ENCODE measurements around the gene PPT1. TPM values are rescaled to one million over a fixed set of nuclear protein-coding genes. Genes with fewer than 3 reads are reported as not detected.

The PPT1 gene
- total and polyA plus RNA-seq, 2 of the 13 experiments (the other 11 are each of a cell fraction or from before 2014, with no cell fraction given), result 129 TPM

DNA sequence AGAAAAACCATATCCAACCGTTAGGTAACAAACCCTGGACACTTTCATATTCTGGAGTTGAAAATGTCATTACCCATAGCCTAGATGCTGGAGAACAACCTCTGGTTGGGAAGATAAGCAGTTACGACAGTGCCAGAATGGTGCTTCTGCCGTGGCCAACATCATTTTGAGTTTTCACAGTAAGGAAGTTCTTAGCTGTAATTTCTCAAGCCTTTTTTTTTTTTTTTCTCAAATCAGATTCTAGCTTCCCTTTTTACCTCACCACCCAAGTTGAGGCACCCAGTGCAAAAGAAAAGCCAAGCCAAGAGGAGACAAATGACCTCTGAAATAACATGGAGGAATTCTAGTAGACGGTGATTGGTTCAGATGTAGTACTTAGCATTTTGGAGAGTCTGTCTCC lies 21.8 kb downstream of the PPT1 start:
- Histone ChIP-seq H3K4me1 (ENCODE audit: insufficient read depth, low read length) (no peaks in the 10 kb centered on the region), H2AFZ (ENCODE audit: low read length) (no peak overlapping the region), H3K27ac (ENCODE audit: extremely low read length, insufficient read depth, low read length) (no peak overlapping the region), H3K27me3 (ENCODE audit: control insufficient read depth in 1 of 2, insufficient read depth in 2 of 2, low read length in 2 of 2) (no peaks in the 10 kb centered on the region), H3K36me3 (replicated peaks in 1 of 2; ENCODE audit: control insufficient read depth in 1 of 2, insufficient read depth in 2 of 2, low read length in 2 of 2) (peaks cover 19 to 78% of the 10 kb centered on the region in 2 experiments), H3K4me3 (replicated peaks in 1 of 3; ENCODE audit: insufficient read depth in 1 of 3, low read depth in 2 of 3, low read length in 3 of 3) (no peak overlapping the region), H3K79me2 (ENCODE audit: insufficient read depth, low read length) (no peaks in the 10 kb centered on the region), H4K20me1 (ENCODE audit: insufficient read depth, low read length) (no peaks in the 10 kb centered on the region), H3K4me2 (ENCODE audit: low read depth, low read length) (no peak overlapping the region), H3K9me3 (ENCODE audit: low read length) (no peaks in the 10 kb centered on the region), H3K9ac (ENCODE audit: insufficient read depth, low read depth, low read length) (no peak overlapping the region)
- no TSS peak for BruUV-seq (replicated peaks)
- intact Hi-C loops (cut with micrococcal nuclease; ENCODE audit: unreplicated experiment), result no loop called here
- POLR2A ChIA-PET, result no interaction called here
- FAIRE-seq, result no peak
- TF ChIP-seq DR1 (CRISPR knock-in tag; IDR thresholded peaks at IDR 0.05) (no peak), MIER2 (CRISPR knock-in tag; IDR thresholded peaks at IDR 0.05) (no peak), HCFC1 (IDR thresholded peaks at IDR 0.05; ENCODE audit: low read depth, low read length) (no peak), CEBPB (IDR thresholded peaks at IDR 0.05; ENCODE audit: borderline replicate concordance, low read depth, low read length) (no peak), HHEX (CRISPR knock-in tag; IDR thresholded peaks at IDR 0.05) (no peak), ELF3 (CRISPR knock-in tag; IDR thresholded peaks at IDR 0.05) (no peak), BRD4 (CRISPR knock-in tag; IDR thresholded peaks at IDR 0.05) (no peak), SMYD3 (CRISPR knock-in tag; IDR thresholded peaks at IDR 0.05) (no peak), KLF6 (CRISPR knock-in tag; IDR thresholded peaks at IDR 0.05) (no peak), ELF1 (CRISPR knock-in tag; IDR thresholded peaks at IDR 0.05) (no peak), KDM1A (CRISPR knock-in tag; IDR thresholded peaks at IDR 0.05) (no peak), ZNF331 (CRISPR knock-in tag; IDR thresholded peaks at IDR 0.05) (no peak)
- TF ChIP-seq, protein P1, sequence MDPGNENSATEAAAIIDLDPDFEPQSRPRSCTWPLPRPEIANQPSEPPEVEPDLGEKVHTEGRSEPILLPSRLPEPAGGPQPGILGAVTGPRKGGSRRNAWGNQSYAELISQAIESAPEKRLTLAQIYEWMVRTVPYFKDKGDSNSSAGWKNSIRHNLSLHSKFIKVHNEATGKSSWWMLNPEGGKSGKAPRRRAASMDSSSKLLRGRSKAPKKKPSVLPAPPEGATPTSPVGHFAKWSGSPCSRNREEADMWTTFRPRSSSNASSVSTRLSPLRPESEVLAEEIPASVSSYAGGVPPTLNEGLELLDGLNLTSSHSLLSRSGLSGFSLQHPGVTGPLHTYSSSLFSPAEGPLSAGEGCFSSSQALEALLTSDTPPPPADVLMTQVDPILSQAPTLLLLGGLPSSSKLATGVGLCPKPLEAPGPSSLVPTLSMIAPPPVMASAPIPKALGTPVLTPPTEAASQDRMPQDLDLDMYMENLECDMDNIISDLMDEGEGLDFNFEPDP (CRISPR knock-in tag; conservative IDR thresholded peaks at IDR 0.05), result no peak
- TF ChIP-seq, protein P2, sequence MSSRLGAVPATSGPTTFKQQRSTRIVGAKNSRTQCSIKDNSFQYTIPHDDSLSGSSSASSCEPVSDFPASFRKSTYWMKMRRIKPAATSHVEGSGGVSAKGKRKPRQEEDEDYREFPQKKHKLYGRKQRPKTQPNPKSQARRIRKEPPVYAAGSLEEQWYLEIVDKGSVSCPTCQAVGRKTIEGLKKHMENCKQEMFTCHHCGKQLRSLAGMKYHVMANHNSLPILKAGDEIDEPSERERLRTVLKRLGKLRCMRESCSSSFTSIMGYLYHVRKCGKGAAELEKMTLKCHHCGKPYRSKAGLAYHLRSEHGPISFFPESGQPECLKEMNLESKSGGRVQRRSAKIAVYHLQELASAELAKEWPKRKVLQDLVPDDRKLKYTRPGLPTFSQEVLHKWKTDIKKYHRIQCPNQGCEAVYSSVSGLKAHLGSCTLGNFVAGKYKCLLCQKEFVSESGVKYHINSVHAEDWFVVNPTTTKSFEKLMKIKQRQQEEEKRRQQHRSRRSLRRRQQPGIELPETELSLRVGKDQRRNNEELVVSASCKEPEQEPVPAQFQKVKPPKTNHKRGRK (CRISPR knock-in tag; IDR thresholded peaks at IDR 0.05), result no peak
- TF ChIP-seq, protein P3, sequence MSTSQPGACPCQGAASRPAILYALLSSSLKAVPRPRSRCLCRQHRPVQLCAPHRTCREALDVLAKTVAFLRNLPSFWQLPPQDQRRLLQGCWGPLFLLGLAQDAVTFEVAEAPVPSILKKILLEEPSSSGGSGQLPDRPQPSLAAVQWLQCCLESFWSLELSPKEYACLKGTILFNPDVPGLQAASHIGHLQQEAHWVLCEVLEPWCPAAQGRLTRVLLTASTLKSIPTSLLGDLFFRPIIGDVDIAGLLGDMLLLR (CRISPR knock-in tag; IDR thresholded peaks at IDR 0.05), result no peak
- TF ChIP-seq, protein P4, sequence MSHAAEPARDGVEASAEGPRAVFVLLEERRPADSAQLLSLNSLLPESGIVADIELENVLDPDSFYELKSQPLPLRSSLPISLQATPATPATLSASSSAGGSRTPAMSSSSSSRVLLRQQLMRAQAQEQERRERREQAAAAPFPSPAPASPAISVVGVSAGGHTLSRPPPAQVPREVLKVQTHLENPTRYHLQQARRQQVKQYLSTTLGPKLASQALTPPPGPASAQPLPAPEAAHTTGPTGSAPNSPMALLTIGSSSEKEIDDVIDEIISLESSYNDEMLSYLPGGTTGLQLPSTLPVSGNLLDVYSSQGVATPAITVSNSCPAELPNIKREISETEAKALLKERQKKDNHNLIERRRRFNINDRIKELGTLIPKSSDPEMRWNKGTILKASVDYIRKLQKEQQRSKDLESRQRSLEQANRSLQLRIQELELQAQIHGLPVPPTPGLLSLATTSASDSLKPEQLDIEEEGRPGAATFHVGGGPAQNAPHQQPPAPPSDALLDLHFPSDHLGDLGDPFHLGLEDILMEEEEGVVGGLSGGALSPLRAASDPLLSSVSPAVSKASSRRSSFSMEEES (CRISPR knock-in tag; IDR thresholded peaks at IDR 0.05), result no peak
- WGBS (ENCODE audit: low lambda C conversion rate), result 92% methylated on average over 4 of the region's 4 CpGs
- in situ Hi-C loops (cut with HindIII; ENCODE audit: extremely low pct_ligation_motif_present, low pct_unique_long_range_greater_than_20kb), result no loop called here
- CTCF ChIA-PET (ENCODE audit: low intra/inter-chr PET ratio, low total read pairs), result no interaction called here
- ATAC-seq, result no peak
- no peak for DNase-seq (ENCODE audit: low spot score)
